GM21723 (cell line): ENCODE measurements around the gene CPNE1.
A peak's percentile ranks its signal among the peaks of the same experiment; 100 is the strongest.
"Not testable (repeated sequence)": the region's sequence is repeated elsewhere in the genome, so short reads cannot be mapped to it uniquely, and the experiment has no call there.

ENCODE experiments used
- ATAC-seq: cut with Tn5 transposase; IDR thresholded peaks from one replicate; pipeline ENCODE4 v1.9.1; 2021; ENCODE audit warnings: mild to moderate bottlenecking, moderate library complexity; ENCODE audit not compliant: unreplicated experiment

CPNE1 gene

GRCh38 chr20:35664466-35665206 is at the start of gene CPNE1, which contains the start of gene RBM12:
CPNE1 (minus strand) TSS chr20:35664900; CDS start chr20:35632923, 31,977 bp downstream.
RBM12 (minus strand) TSS chr20:35664900; CDS start chr20:35655322, 9,578 bp downstream.
- peak; percentile 70 for ATAC-seq

DNA sequence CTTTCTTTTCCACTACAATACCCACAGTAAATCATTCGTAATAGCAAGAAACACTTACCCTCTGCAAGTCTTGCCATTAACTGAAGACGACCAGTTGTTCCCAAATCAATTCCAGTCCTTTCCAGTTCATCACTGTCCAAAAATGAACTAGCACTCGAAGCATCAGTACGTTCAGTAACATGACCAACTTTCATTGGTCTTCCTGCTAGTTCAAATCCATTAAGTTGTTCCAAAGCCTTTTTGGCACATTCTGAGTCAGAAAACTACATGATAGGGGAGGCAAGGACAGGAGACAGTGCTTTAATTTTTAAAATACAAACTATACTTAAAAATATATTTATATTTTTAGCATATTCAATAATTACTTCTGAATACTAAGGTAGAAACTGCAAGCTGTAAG is 49.4 kb upstream of the CPNE1 start:
- ATAC-seq: no peak

- not testable (repeated sequence) for ATAC-seq
Measured at GRCh38 chr20:35713120-35713519, 48.4 kb upstream of the CPNE1 start.

DNA sequence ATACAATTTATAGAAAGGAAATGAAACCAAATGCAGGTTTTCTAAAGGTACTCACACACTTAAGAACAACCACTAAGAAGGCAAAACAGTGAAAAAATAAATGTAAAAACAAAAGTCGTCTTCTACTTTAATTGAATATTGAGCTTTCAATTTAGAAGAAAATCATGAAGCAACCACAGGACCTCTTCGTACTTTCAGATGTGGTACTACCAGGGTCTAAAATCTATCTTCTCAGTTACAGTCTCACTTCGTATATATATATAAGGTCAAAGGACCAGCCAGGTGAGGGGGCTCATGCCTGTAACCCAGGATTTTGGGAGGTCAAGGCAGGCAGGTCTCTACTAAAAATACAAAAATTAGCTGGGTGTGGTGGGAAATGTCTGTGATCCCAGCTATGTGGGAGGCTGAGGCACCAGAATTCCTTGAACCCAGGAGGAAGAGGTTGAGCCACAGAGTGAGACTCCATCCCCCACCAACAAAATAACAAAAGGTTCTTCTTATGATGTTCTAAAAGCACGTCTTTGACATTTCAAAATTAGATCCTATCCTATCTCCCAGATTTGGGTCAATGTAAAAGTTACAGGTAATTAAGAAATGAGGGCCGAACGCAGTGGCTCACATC is 47.0 kb upstream of the CPNE1 start:
- no peak for ATAC-seq

GRCh38 chr20:35710884-35711587 is 46.3 kb upstream of the CPNE1 start:
- no peak for ATAC-seq

GRCh38 chr20:35710039-35710438 is 45.3 kb upstream of the CPNE1 start:
- no peak for ATAC-seq

DNA sequence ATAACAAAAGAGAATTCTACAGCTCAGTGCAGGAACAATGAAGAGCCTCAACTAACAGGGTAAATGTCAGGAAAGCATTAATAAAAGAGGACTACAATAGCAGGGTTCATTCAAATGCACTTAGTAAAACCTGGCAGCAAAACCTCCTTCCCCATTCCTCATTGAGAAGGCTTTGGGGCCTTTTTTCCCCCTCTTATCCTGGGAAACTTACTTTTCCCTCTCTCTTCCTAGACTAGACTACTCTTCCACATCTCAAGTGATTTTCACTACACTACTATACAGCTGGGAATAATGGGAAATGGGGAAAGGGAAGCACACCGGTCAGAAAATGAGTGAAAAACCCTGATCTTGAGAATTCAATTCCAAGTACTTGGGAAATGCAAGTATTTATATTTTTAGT is 44.6 kb upstream of the CPNE1 start:
- ATAC-seq: no peak

DNA sequence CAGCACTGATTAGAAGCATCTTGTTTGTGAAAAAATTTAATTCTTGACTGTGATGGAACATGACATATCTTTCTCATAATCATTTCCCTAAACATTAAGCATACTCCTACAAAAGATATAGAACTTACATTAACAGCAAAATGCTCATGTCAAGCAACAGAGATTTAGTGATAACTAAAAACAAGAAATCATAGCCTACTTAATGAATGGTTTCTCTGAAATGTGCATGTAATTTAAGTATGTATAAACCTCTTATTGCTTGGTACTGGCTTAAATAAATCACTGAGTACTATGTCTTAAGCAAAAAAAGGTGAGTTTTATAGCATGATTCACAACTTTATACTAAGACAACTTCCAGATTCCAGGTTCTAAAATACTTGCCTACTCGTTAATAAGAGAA is 43.8 kb upstream of the CPNE1 start:
- ATAC-seq: no peak

- ATAC-seq: not testable (repeated sequence)
Measured at GRCh38 chr20:35706591-35707529, 42.2 kb upstream of the CPNE1 start.

DNA sequence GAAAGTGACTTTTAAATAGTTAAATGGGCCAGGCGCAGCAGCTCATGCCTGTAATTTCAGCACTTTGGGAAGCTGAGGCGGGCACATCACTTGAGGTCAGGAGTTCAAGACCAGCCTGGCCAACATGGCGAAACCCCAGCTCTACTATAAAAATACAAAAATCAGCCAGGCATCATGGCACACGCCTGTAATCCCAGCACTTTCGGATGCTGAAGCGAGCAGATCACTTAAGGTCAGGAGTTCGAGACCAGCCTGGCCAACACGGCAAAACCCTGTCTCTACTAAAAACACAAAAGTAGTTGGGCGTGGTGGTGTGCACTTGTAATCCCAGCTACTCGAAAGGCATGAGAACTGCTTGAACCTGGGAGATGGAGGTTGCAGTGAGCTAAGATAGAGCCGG is 41.2 kb upstream of the CPNE1 start:
- not testable (repeated sequence) for ATAC-seq

DNA sequence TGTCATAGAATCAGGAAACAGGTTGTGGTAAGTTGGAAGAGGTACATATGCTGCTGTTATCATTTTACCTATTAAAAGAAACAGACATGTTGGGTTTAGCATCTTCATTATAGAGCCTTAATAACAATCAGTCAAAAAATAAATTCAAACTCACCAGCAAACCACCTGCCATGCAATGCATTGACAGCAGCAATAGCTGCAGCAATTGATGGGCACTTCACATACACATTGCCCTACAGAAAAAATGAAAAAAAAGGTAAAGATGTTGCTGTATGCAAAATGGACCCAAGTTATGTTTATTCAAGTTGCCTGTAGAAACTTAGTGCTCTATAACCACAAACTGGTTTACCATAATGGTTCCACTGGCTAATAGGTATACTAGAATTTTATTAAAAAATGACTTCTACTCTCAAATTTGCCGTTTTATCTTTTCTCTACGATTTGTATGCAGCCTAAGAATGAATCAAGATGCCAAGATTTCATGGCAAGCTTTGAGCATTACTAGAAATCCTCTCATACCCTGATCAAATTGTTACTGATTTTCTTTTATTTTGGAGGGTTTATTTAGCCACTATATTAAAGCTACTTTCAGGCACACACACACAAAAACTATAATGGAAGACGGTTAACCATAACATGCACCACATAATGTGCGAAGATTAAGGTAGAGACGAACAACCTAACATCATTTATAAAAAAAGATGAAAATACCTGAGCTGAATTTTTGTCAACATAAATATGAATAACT is 40.0 kb upstream of the CPNE1 start:
- ATAC-seq: no peak

GRCh38 chr20:35702824-35703695 is 38.4 kb upstream of the CPNE1 start:
- ATAC-seq: no peak

- ATAC-seq: no peak
Measured at GRCh38 chr20:35702051-35702823, 37.5 kb upstream of the CPNE1 start.

DNA sequence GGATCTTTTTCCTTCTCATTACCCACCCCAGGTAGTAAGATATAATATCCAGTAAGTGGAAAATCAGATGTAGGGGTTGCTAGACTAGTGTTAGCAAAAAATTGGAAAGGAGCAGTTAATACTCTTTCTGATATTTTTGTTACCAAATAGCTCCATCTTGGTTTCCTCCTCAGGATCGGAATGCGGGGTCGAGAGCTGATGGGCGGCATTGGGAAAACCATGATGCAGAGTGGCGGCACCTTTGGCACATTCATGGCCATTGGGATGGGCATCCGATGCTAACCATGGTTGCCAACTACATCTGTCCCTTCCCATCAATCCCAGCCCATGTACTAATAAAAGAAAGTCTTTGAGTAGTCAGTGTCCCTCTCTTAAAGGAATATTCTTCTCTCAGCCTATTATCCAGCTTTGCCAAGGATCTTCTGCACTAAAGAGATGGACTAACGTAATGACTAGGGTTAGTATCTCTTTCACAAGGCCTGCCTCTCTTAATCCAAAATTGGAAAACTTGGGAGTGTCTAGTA is 36.0 kb upstream of the CPNE1 start:
- no peak for ATAC-seq

DNA sequence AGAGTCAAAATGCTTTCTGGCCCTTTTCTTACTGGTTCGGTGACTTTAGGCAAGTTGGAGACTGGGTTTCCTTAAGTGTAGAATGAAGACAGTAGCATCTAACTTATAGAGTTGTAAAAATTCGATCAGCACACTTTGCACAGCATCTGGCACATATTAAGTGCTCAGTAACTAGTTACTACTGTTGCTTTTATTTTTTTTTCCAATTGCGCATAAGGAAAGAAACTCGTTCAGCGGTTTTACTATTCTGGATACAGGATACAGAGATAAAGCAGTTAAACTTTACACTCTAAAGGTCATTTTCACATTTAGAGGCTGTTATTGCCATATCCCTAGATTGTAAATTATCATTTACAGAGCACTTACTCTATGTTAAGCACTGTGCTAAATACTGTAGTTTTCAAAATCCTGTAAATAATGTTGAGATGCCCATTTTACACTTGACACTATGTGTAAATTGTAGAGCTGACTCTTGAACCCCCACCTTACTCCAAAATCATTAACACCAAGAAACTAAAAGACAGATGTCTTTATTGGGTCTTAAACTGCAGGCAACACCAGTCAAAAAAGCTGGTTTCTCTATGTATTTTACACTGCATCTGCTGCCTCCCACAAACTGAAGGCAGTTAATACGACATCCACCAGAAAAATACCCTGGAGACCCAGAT is 35.4 kb upstream of the CPNE1 start:
- no peak for ATAC-seq

- ATAC-seq: peak; percentile 80
Measured at GRCh38 chr20:35699127-35699956, 34.6 kb upstream of the CPNE1 start, which contains the start of the genes NFS1 and ROMO1. NFS1 (minus strand) TSS chr20:35699352; CDS start chr20:35699288, 64 bp downstream. ROMO1 (plus strand) TSS chr20:35699405; CDS start chr20:35699633, 228 bp downstream.
